ENCODE results near the gene ARIH1. TPM values are rescaled to one million over a fixed set of nuclear protein-coding genes. Genes with fewer than 3 reads are reported as not detected.

Gene ARIH1
- polyA plus RNA-seq, 1 experiment: 90.4 TPM

GRCh38 chr15:72511536-72511935 is 37.4 kb downstream of the ARIH1 start:
- Histone ChIP-seq H3K27ac (ENCODE audit: low read depth, low read length) (no peak overlapping the region), H3K9me3 (ENCODE audit: control insufficient read depth, insufficient read depth, low read length) (no peaks in the 10 kb centered on the region), H3K4me3 (ENCODE audit: low read depth, low read length) (no peak overlapping the region), H3K27me3 (ENCODE audit: control insufficient read depth, insufficient read depth, low read length) (no peaks in the 10 kb centered on the region)
- no peak for DNase-seq (ENCODE audit: low read depth, low spot score)
- ChIA-PET POLR2A (no interaction called here), CTCF (interaction anchor here (1.0 kb wide), 1 partner anchor 88 kb away, joined by 5 read pairs; no protein-coding TSS in a partner anchor)
- TF ChIP-seq, protein P1, sequence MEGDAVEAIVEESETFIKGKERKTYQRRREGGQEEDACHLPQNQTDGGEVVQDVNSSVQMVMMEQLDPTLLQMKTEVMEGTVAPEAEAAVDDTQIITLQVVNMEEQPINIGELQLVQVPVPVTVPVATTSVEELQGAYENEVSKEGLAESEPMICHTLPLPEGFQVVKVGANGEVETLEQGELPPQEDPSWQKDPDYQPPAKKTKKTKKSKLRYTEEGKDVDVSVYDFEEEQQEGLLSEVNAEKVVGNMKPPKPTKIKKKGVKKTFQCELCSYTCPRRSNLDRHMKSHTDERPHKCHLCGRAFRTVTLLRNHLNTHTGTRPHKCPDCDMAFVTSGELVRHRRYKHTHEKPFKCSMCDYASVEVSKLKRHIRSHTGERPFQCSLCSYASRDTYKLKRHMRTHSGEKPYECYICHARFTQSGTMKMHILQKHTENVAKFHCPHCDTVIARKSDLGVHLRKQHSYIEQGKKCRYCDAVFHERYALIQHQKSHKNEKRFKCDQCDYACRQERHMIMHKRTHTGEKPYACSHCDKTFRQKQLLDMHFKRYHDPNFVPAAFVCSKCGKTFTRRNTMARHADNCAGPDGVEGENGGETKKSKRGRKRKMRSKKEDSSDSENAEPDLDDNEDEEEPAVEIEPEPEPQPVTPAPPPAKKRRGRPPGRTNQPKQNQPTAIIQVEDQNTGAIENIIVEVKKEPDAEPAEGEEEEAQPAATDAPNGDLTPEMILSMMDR (IDR thresholded peaks at IDR 0.05; ENCODE audit: low read depth, low read length): no peak

DNA sequence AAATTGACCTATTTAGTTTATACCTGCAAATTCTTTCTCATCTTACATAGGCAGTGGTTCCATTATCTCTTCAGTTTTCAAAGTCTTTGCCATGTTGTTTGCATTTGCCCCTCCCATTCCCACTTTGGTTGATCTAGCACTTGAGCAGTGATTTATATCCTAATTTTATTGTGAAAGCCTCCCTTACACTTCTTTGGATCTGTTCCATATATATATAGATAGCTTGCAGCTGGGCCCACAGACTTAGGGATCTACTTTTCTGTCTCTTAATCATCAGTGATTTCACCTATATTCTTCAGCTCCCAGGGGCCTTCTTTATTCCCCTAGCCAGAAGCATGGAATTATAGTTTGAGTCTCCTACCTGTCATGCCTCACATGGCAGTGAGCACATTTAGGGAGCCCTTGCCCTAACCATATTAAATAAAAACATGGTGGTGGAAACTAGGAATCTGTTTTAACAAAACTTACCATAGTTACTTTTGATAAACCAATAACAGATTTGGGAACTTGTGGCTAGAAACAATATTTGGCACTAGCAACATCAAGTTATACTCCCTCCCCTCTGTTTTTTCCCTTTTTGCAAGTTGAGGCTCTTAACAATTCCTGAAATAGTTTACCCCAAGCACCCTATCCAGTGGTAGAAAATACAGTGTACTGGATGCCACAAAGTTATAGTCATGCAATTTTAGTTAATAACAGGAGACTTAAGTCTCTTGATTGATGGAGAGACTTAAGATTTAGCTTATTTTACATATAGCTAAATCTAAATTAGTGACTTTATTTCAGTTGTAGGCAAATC is 41.7 kb downstream of the ARIH1 start:
- CTCF ChIA-PET: interaction anchor here (1.0 to 1.5 kb wide), 2 partner anchors 14 to 84 kb away, joined by 3 to 4 read pairs; no protein-coding TSS in a partner anchor
- DNase-seq (ENCODE audit: low read depth, low spot score): no peak
- Histone ChIP-seq H3K4me3 (ENCODE audit: low read depth, low read length) (no peak overlapping the region), H3K27ac (ENCODE audit: low read depth, low read length) (no peak overlapping the region), H3K9me3 (ENCODE audit: control insufficient read depth, insufficient read depth, low read length) (no peaks in the 10 kb centered on the region), H3K27me3 (ENCODE audit: control insufficient read depth, insufficient read depth, low read length) (no peaks in the 10 kb centered on the region)
- TF ChIP-seq, protein P1 (IDR thresholded peaks at IDR 0.05; ENCODE audit: low read depth, low read length): no peak
- POLR2A ChIA-PET: no interaction called here

GRCh38 chr15:72516777-72517176 is 42.6 kb downstream of the ARIH1 start:
- H3K9me3 ChIP-seq (ENCODE audit: control insufficient read depth, insufficient read depth, low read length): no peaks in the 10 kb centered on the region
- CTCF ChIA-PET: interaction anchor here (1.0 to 1.5 kb wide), 2 partner anchors 13 to 83 kb away, joined by 3 to 4 read pairs; no protein-coding TSS in a partner anchor
- TF ChIP-seq, protein P1 (IDR thresholded peaks at IDR 0.05; ENCODE audit: low read depth, low read length): no peak
- POLR2A ChIA-PET: no interaction called here
- DNase-seq (ENCODE audit: low read depth, low spot score): no peak
- H3K27ac ChIP-seq (ENCODE audit: low read depth, low read length): no peak overlapping the region
- no peaks in the 10 kb centered on the region for H3K27me3 ChIP-seq (ENCODE audit: control insufficient read depth, insufficient read depth, low read length)
- no peak overlapping the region for H3K4me3 ChIP-seq (ENCODE audit: low read depth, low read length)

DNA sequence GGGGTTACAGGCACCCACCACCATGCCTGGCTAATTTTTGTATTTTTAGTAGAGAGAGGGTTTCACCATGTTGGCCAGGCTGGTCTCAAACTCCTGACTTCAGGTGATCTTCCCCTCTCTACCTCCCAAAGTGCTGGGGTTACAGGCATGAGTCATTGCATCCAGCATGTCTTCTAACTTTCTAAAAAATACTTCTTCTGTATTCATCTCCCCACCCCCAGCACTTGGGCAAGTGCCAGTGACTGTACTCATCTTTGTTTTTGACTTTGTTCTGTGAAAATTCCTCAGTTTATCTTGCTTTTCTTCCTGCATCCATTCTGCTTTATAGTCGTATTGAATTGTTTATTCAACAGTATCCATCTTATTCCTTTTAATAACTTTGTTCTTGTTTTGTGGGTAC is 47.6 kb downstream of the ARIH1 start:
- Histone ChIP-seq H3K27ac (ENCODE audit: low read depth, low read length) (no peak overlapping the region), H3K27me3 (ENCODE audit: control insufficient read depth, insufficient read depth, low read length) (no peaks in the 10 kb centered on the region), H3K9me3 (ENCODE audit: control insufficient read depth, insufficient read depth, low read length) (no peaks in the 10 kb centered on the region), H3K4me3 (ENCODE audit: low read depth, low read length) (no peak overlapping the region)
- TF ChIP-seq, protein P1 (IDR thresholded peaks at IDR 0.05; ENCODE audit: low read depth, low read length): no peak
- POLR2A ChIA-PET: no interaction called here
- CTCF ChIA-PET: no interaction called here
- no peak for DNase-seq (ENCODE audit: low read depth, low spot score)

DNA sequence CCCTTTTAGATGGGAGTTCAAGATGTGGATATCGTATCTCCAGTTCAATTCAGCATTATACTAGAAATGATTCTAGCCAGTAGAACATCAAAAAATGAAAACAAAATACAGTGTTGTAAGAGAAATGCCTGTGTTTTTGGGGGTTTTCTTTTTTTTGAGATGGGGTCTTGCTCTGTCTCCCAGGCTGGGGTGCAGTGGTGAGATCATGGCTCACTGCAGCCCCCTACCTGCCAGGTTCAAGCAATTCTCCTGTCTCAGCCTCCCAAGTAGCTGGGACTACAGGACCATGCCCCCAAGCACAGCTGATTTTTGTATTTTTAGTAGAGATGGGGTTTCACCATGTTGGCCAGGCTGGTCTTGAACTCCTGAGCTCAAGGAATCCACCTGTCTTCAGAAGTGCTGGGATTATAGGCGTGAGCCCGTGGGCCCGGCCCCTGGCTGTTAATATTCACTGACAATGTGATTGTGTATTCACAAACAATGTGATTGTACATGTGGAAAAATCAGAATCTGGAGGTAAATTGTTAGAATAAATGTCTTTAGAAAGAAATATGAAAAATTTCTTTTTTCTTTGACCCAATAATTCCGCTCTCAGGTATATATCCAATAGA is 59.0 kb downstream of the ARIH1 start:
- H3K27ac ChIP-seq (ENCODE audit: low read depth, low read length): no peak overlapping the region
- no peak overlapping the region for H3K4me3 ChIP-seq (ENCODE audit: low read depth, low read length)
- DNase-seq (ENCODE audit: low read depth, low spot score): no peak
- TF ChIP-seq, protein P1 (IDR thresholded peaks at IDR 0.05; ENCODE audit: low read depth, low read length): peak; percentile 25; the same call in 1 of the 2 replicates
- no peaks in the 10 kb centered on the region for H3K27me3 ChIP-seq (ENCODE audit: control insufficient read depth, insufficient read depth, low read length)
- POLR2A ChIA-PET: no interaction called here
- CTCF ChIA-PET: interaction anchor here (0.6 to 2.5 kb wide), 2 partner anchors 67 to 635 kb away, joined by 3 to 7 read pairs; no protein-coding TSS in a partner anchor
- no peaks in the 10 kb centered on the region for H3K9me3 ChIP-seq (ENCODE audit: control insufficient read depth, insufficient read depth, low read length)

Measured in AG04450 (cell line).